Kidney (tissue), 14 donors: ENCODE data around the gene ASTL. TPM values are rescaled to one million over a fixed set of nuclear protein-coding genes. Genes with fewer than 3 reads are reported as not detected.
A peak's percentile ranks its signal among the peaks of the same experiment; 100 is the strongest.

Source experiments
- DNase-seq, 5 donors: peaks; one replicate each; pipeline ENCODE4 v3.0.0-alpha.2; 2013 to 2020
- FAIRE-seq: peaks from 2 replicates; lab custom pipeline; 2012; peaks lifted over from hg19 to GRCh38; lab: Jason Lieb, UNC
- H3K27ac ChIP-seq, 2 donors: one replicate each; pipeline ENCODE4 v1.7.0; 2013; ENCODE audit warnings: low read depth in 2 of 2, low read length in 2 of 2, inconsistent platforms in 1 of 2
- H3K27me3 ChIP-seq: one replicate; pipeline ENCODE4 v1.7.1; 2013; ENCODE audit warnings: low read length, inconsistent platforms; ENCODE audit not compliant: control insufficient read depth, insufficient read depth
- H3K36me3 ChIP-seq, 3 donors: one replicate each; pipeline versions ENCODE4 v1.7.0 to v1.7.1; 2013; ENCODE audit warnings: low read length in 3 of 3, control low read depth in 1 of 3, inconsistent platforms in 1 of 3; ENCODE audit not compliant: insufficient read depth in 3 of 3, control insufficient read depth in 2 of 3
- H3K4me1 ChIP-seq, 3 donors: one replicate each; pipeline versions ENCODE4 v1.7.0 to v1.7.1; 2013; ENCODE audit warnings: low read length in 3 of 3, inconsistent platforms in 1 of 3, low read depth in 1 of 3; ENCODE audit not compliant: control insufficient read depth in 2 of 3, insufficient read depth in 2 of 3
- H3K4me3 ChIP-seq, 3 donors: one replicate each; pipeline versions ENCODE4 v1.7.0 to v1.8.1; 2013; ENCODE audit warnings: low read length in 3 of 3, control low read depth in 1 of 3, inconsistent platforms in 1 of 3
- H3K9ac ChIP-seq, 3 donors: one replicate each; pipeline versions ENCODE4 v1.7.0 to v1.7.1; 2013; ENCODE audit warnings: low read length in 3 of 3, control low read depth in 1 of 3, inconsistent platforms in 1 of 3
- H3K9me3 ChIP-seq, 3 donors: one replicate each; pipeline versions ENCODE4 v1.7.0 to v1.7.1; 2013; ENCODE audit warnings: low read length in 3 of 3, control low read depth in 1 of 3, inconsistent platforms in 1 of 3; ENCODE audit not compliant: control insufficient read depth in 2 of 3, insufficient read depth in 1 of 3
- intact Hi-C: fragments of 100-400 bp; cut with DNase I; formaldehyde crosslinking; loops from one replicate; pipeline ENCODE4 v1.11.1; 2022
- polyA plus RNA-seq: library from polyadenylated mRNA; stranded (reverse); fragments of 350-450 nt; fragmentation: Illumina TruSeq; extraction: RNeasy Lipid Tissue Mini Kit (QIAGEN cat#74804); gene quantifications from one replicate; pipeline ENCODE4 v1.2.3, GENCODE V29; 2014; ENCODE audit warnings: low read depth, low replicate concordance; ENCODE audit not compliant: insufficient read depth
- total RNA-seq: library from RNA; stranded (reverse); fragmentation: NEBNext Ultra II Directional; extraction: Animal tissue kit (Norgen Biotek cat#: 25700); gene quantifications from one replicate; pipeline ENCODE4 v1.2.1, GENCODE V29; 2021
- TF ChIP-seq, protein P1 (sequence below): IDR thresholded peaks from 3 replicates; pipeline ENCODE4 v1.5.1; 2012; ENCODE audit warnings: mild to moderate bottlenecking, moderate library complexity, borderline replicate concordance; ENCODE audit not compliant: insufficient read depth; ENCODE audit errors: extremely low read depth
- donor health status: control.
- donor health status: control.
- donor health status: control.
- donor health status: control.
- donor health status: control.
- donor health status: DM: yes; HTN: yes; CAD: no.
- donor health status: Normal renal cell carcinoma (clear cell type).

The ASTL gene
- total and polyA plus RNA-seq, 2 donors from 2014 or later = not detected

DNA sequence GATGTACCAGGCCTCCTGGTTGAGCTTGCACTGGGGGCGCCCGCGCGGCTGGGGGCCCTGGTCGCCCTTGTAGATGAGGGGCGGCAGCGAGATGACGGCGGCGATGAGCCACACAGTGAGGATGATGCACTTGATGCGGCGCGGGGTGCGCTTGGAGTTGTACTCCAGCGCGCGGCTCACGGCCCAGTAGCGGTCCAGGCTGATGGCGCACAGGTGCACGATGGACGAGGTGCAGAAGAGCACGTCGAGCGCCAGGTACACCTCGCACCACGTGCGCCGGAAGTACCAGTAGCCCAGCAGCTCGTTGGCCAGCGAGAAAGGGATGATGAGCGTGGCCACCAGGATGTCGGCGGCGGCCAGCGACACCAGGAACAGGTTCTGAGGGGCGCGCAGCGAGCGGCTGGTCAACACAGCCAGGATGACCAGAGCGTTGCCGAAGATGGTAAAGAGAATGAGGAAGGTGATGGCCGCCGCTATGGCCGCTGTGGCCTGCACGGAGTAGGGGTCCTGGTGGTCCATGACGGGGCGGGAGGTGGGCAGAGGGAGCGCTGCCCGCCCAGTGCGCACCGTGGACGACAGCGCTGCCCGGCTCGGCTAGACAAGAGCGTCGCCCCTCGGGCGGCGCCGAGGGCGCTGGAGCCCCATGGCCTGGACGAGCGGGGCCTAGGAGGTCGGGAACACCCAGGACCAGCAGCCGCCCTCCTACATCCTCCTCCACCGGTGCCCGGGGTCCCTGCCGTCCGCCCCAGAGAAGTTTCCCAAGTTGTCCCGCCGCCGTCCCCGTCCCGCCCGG is 22.5 kb downstream of the ASTL start:
- H3K27ac ChIP-seq = no peak overlapping the region
- no peaks in the 10 kb centered on the region for H3K27me3 ChIP-seq
- TF ChIP-seq, protein P1, sequence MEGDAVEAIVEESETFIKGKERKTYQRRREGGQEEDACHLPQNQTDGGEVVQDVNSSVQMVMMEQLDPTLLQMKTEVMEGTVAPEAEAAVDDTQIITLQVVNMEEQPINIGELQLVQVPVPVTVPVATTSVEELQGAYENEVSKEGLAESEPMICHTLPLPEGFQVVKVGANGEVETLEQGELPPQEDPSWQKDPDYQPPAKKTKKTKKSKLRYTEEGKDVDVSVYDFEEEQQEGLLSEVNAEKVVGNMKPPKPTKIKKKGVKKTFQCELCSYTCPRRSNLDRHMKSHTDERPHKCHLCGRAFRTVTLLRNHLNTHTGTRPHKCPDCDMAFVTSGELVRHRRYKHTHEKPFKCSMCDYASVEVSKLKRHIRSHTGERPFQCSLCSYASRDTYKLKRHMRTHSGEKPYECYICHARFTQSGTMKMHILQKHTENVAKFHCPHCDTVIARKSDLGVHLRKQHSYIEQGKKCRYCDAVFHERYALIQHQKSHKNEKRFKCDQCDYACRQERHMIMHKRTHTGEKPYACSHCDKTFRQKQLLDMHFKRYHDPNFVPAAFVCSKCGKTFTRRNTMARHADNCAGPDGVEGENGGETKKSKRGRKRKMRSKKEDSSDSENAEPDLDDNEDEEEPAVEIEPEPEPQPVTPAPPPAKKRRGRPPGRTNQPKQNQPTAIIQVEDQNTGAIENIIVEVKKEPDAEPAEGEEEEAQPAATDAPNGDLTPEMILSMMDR = no peak
- no peaks in the 10 kb centered on the region for H3K9me3 ChIP-seq
- H3K4me1 ChIP-seq = peaks cover 0 to 7% (median 0%) of the 10 kb centered on the region in 3 donors
- H3K9ac ChIP-seq = no peak overlapping the region
- DNase-seq = peak in 2 of 5 donors; percentile 66 to 77
- FAIRE-seq = no peak
- intact Hi-C loops = no loop called here
- H3K4me3 ChIP-seq = peak overlapping the region in 1 of 3 donors; percentile 35
- H3K36me3 ChIP-seq = no peaks in the 10 kb centered on the region

DNA sequence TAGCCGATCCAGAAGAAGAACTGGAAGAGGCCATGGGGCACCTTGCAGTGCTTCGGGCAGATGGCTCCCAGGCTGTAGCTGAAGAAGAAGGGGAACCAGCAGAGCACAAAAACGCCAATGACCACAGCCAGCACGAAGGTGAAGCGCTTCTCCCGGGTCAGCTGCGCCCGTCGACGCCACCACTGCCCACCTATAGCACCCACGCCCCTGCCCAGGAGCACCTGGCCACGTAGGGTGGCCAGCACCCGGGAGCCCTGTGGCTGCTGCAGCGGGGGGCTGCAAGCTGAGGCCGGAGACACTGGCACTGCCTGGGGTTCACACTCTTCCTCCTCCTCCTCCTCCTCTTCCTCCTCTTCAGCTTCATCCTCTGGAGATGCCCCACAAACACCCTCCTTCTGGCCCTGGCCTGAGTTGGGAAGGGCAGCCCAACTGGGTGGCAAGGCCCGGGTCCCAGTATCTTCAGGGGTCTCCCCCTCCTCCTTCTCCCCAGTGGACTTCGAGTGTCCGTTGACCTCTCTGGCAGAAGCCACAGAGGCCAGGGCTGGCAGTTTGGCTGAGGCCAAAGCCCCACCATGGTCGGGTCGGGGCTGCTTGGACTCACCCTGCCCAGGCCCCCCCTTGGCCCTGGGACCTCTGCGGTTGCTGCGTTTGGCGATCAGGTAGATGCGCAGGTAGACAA is 23.3 kb downstream of the ASTL start:
- H3K36me3 ChIP-seq = no peaks in the 10 kb centered on the region
- H3K9me3 ChIP-seq = no peaks in the 10 kb centered on the region
- peak in 1 of 5 donors; percentile 65 for DNase-seq
- H3K9ac ChIP-seq = no peak overlapping the region
- TF ChIP-seq, protein P1 = no peak
- H3K4me1 ChIP-seq = peaks cover 0 to 7% (median 0%) of the 10 kb centered on the region in 3 donors
- no peak for FAIRE-seq
- H3K4me3 ChIP-seq = peak overlapping the region in 1 of 3 donors; percentile 29
- no peaks in the 10 kb centered on the region for H3K27me3 ChIP-seq
- intact Hi-C loops = no loop called here
- H3K27ac ChIP-seq = no peak overlapping the region

DNA sequence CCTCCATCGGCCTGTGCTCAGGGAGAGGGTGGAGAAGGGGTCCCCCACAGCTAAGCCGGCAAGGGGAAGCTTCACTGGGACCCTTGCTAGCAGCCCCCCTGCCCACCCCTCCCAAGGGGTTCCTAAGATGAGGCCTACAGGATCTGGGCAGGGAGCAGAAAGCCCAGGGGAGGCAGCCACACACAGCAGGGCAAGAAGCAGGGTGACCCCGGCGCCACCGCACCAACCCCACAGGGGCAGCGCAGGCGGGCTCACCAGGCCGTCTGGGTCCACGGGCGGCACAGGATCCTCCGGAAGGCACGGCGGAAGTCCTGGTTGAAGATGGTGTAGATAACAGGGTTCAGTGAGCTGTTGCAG is 23.8 kb downstream of the ASTL start:
- Histone ChIP-seq H3K9ac (no peak overlapping the region), H3K27me3 (no peaks in the 10 kb centered on the region), H3K9me3 (no peaks in the 10 kb centered on the region), H3K36me3 (no peaks in the 10 kb centered on the region), H3K27ac (no peak overlapping the region), H3K4me1 (peaks cover 0 to 7% (median 0%) of the 10 kb centered on the region in 3 donors), H3K4me3 (peak overlapping the region in 1 of 3 donors; percentile 29)
- FAIRE-seq = no peak
- intact Hi-C loops = no loop called here
- TF ChIP-seq, protein P1 = no peak
- DNase-seq = peak in 1 of 5 donors; percentile 52
